DOHH2 (cell line): ENCODE results near the gene ANKS1B.

Source experiments
- H3F3A ChIP-seq: fragments of 200-600 bp; sonication (generic), shearing (Covaris generic); 2 replicates; pipeline ENCODE4 v1.6.0; 2016; ENCODE audit warnings: antibody characterized with exemption, mild to moderate bottlenecking; ENCODE audit not compliant: control insufficient read depth, insufficient read depth
- H3K27ac ChIP-seq: fragments of 200-600 bp; sonication (generic); 2 replicates; pipeline ENCODE4 v1.5.1; 2014; ENCODE audit warnings: low read depth, mild to moderate bottlenecking, low read length, moderate library complexity
- H3K27me3 ChIP-seq: fragments of 200-600 bp; sonication (generic); 2 replicates; pipeline ENCODE4 v1.6.1; 2014; ENCODE audit warnings: mild to moderate bottlenecking, low read length, mixed read lengths; ENCODE audit not compliant: control insufficient read depth
- H3K36me3 ChIP-seq: fragments of 200-600 bp; sonication (generic); 2 replicates; pipeline ENCODE4 v1.6.1; 2014; ENCODE audit warnings: mild to moderate bottlenecking, low read length, moderate library complexity, mixed read lengths; ENCODE audit not compliant: control insufficient read depth
- H3K4me1 ChIP-seq: fragments of 200-600 bp; sonication (generic); 2 replicates; pipeline ENCODE4 v1.6.1; 2014; ENCODE audit warnings: mild to moderate bottlenecking, low read length, mixed read lengths; ENCODE audit not compliant: control insufficient read depth
- H3K4me2 ChIP-seq: fragments of 200-600 bp; sonication (generic); 2 replicates; pipeline ENCODE4 v1.6.0; 2014; ENCODE audit warnings: mild to moderate bottlenecking, low read length, moderate library complexity
- H3K4me3 ChIP-seq: fragments of 200-600 bp; sonication (generic); 2 replicates; pipeline ENCODE4 v1.5.1; 2014; ENCODE audit warnings: mild to moderate bottlenecking, low read length, mixed read lengths
- H3K79me2 ChIP-seq: fragments of 200-600 bp; sonication (generic); 2 replicates; pipeline ENCODE4 v1.6.1; 2014; ENCODE audit warnings: mild to moderate bottlenecking, low read length, mixed read lengths; ENCODE audit not compliant: control insufficient read depth
- H3K9me2 ChIP-seq: fragments of 200-600 bp; sonication (generic); replicated peaks from 2 replicates; pipeline ENCODE4 v1.6.1; 2014; ENCODE audit warnings: mild to moderate bottlenecking, low read length, mixed read lengths; ENCODE audit not compliant: control insufficient read depth
- H3K9me3 ChIP-seq: fragments of 200-600 bp; sonication (generic); 2 replicates; pipeline ENCODE4 v1.6.1; 2014; ENCODE audit warnings: antibody characterized with exemption, low read length, mixed read lengths; ENCODE audit not compliant: control insufficient read depth, insufficient read depth
- H4K20me1 ChIP-seq: fragments of 200-600 bp; sonication (generic); 2 replicates; pipeline ENCODE4 v1.6.0; 2014; ENCODE audit warnings: low read depth, mild to moderate bottlenecking, antibody characterized with exemption, low read length, moderate library complexity; ENCODE audit not compliant: control insufficient read depth, insufficient read depth
- CTCF ChIP-seq: fragments of 200-600 bp; sonication (generic); IDR thresholded peaks from one replicate; pipeline ENCODE4 v1.5.1; 2014; ENCODE audit warnings: antibody characterized with exemption, mild to moderate bottlenecking, low read depth, low read length; ENCODE audit not compliant: poor library complexity, severe bottlenecking
- EZH2phosphoT487 ChIP-seq: fragments of 200-600 bp; sonication (generic); IDR thresholded peaks from 2 replicates; pipeline ENCODE4 v1.6.1; 2017; ENCODE audit warnings: borderline replicate concordance, mild to moderate bottlenecking, antibody characterized with exemption, low read length, moderate library complexity, mixed read lengths

ANKS1B gene

GRCh38 chr12:99195474-99195873, 789.3 kb downstream of the ANKS1B start:
- Histone ChIP-seq H3F3A (0 out of 2 replicates have a peak, but pooled peaks cover 3% of the 10 kb centered on the region), H3K4me3 (no peak overlapping the region), H3K36me3 (no peaks in the 10 kb centered on the region), H3K4me1 (peaks cover 5% of the 10 kb centered on the region), H4K20me1 (no peaks in the 10 kb centered on the region), H3K27ac (no peak overlapping the region), H3K79me2 (no peaks in the 10 kb centered on the region), H3K9me3 (no peaks in the 10 kb centered on the region; the same call in 1 of the 2 replicates), H3K9me2 (no peaks in the 10 kb centered on the region), H3K4me2 (no peak overlapping the region), H3K27me3 (no peaks in the 10 kb centered on the region)
- TF ChIP-seq CTCF (no peak), EZH2phosphoT487 (no peak)

DNA sequence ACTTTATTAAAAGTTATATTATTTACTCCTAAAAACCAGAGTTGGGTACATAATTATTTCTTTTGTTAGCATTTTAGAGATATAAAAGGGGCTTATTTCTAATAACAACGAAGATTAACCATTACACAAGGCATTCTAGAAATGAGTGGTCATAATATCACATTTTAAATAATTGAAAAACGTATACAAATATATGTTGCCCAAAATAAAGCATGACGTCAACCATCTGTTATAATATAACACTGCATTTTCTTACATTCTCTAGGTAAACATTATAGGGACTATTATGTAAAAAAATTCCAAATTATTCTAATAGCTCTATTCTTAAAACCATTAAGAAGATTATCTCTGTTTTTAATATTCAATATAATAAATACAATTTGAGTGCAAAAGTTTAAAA, 792.2 kb downstream of the ANKS1B start:
- Histone ChIP-seq H3K4me3 (no peak overlapping the region), H3K4me1 (peaks cover 5% of the 10 kb centered on the region), H3F3A (0 out of 2 replicates have a peak, but pooled peaks cover 3% of the 10 kb centered on the region), H3K9me2 (no peaks in the 10 kb centered on the region), H3K4me2 (no peak overlapping the region), H4K20me1 (no peaks in the 10 kb centered on the region), H3K27me3 (no peaks in the 10 kb centered on the region), H3K9me3 (no peaks in the 10 kb centered on the region), H3K27ac (no peak overlapping the region), H3K79me2 (no peaks in the 10 kb centered on the region), H3K36me3 (no peaks in the 10 kb centered on the region)
- no peak for TF ChIP-seq EZH2phosphoT487
- no peak for TF ChIP-seq CTCF

- H3K4me2 ChIP-seq = no peak overlapping the region
- no peaks in the 10 kb centered on the region for H3K9me2 ChIP-seq
- H3K27ac ChIP-seq = no peak overlapping the region
- no peaks in the 10 kb centered on the region for H3K79me2 ChIP-seq
- TF ChIP-seq EZH2phosphoT487 = no peak
- TF ChIP-seq CTCF = no peak
- H3K36me3 ChIP-seq = no peaks in the 10 kb centered on the region
- no peak overlapping the region for H3K4me3 ChIP-seq
- no peaks in the 10 kb centered on the region for H3K9me3 ChIP-seq
- H3K4me1 ChIP-seq = no peaks in the 10 kb centered on the region
- no peaks in the 10 kb centered on the region for H3K27me3 ChIP-seq
- H3F3A ChIP-seq = no peaks in the 10 kb centered on the region
- H4K20me1 ChIP-seq = no peaks in the 10 kb centered on the region
Measured at GRCh38 chr12:99176871-99177270, 807.9 kb downstream of the ANKS1B start.

GRCh38 chr12:99170461-99170860, 814.3 kb downstream of the ANKS1B start:
- Histone ChIP-seq H3K4me3 (no peak overlapping the region), H3F3A (no peaks in the 10 kb centered on the region), H3K27ac (no peak overlapping the region), H3K79me2 (no peaks in the 10 kb centered on the region), H4K20me1 (no peaks in the 10 kb centered on the region), H3K36me3 (no peaks in the 10 kb centered on the region), H3K4me2 (no peak overlapping the region), H3K9me3 (no peaks in the 10 kb centered on the region), H3K4me1 (peaks cover 7% of the 10 kb centered on the region), H3K9me2 (no peaks in the 10 kb centered on the region), H3K27me3 (no peaks in the 10 kb centered on the region)
- TF ChIP-seq CTCF (no peak), EZH2phosphoT487 (no peak)
